ENCODE data around the gene METTL26.

Gene METTL26

DNA sequence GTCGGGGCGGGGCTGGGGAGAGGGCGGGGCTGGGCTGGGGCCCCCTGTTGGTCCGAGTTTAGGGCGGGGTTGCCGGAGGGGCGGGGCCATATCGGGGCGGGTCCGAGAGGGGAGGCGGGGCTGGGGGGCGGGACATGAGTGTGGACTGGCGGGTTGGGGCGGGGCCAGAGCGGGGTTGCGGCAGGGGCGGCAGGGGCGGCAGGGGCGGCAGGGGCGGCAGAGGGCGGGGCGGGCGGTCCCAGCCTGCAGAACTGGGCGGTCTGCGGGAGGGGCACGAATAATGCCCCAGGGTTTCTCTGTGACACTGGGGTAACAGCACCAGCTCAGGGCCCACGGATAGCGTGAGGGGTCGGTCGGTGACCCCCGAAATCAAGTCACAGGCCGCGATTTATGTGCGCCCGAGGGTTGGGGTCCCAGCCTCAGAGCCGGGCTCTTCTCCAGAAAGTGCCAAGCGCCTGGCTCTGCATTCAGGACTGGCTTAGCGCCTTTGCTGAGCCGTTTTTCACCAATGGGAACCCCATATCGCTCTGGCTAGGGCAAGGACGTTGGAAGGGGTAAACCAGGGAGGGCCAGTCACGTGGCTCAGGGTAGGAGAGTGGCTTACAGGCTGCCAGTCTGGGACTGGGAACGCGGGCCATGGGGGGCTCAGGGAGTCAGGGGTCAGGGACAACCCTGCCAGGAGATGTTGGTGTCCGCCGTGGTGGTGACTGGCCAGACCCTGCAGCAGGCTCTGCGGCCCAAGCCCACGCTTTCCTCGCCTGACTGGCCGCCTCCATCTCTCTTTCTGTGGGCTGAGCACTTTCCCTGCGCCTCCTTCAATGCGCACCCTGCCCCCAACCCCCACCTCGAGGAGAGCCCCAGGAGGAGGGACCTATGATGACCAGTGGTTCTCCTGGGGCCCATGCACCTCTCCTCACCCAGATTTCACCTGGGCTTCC, 1.2 kb upstream of the METTL26 start:
- DNase-seq, result no peak

- no peak for DNase-seq
Measured at GRCh38 chr16:635573-636205, 416 bp downstream of the METTL26 start.

GRCh38 chr16:634996-635395, 1.1 kb downstream of the METTL26 start:
- no peak for DNase-seq

DNA sequence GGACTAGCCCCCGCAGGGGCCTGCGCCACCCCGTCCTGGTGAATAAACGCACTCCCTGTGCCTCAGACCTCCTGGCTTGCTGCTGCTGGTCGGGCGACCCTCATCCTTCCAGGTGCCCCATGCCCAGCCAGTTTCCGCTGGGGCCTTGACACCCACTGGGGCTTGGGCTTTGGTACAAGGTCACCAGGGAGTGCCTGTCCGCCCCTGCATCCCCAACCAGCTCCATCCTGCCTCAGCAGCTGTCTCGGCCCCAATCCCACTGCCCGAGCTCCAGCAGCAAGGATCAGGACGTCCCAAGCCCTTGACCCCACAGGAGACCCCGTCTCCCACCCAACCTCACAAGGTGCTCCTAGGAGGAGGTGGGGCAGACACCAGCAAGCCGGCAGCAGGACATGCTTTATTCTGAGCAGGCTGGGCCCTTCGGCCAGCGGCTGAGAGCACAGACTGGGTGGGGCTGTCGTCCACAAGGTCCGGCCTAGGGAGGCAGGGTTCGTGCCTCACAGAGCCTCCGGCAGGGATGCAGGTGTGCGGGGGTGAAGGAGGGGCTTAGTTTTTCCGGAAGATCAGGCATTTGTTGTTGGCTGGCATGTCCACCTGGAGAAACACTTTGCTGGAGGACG, 1.9 kb downstream of the METTL26 start:
- DNase-seq, result no peak

DNA sequence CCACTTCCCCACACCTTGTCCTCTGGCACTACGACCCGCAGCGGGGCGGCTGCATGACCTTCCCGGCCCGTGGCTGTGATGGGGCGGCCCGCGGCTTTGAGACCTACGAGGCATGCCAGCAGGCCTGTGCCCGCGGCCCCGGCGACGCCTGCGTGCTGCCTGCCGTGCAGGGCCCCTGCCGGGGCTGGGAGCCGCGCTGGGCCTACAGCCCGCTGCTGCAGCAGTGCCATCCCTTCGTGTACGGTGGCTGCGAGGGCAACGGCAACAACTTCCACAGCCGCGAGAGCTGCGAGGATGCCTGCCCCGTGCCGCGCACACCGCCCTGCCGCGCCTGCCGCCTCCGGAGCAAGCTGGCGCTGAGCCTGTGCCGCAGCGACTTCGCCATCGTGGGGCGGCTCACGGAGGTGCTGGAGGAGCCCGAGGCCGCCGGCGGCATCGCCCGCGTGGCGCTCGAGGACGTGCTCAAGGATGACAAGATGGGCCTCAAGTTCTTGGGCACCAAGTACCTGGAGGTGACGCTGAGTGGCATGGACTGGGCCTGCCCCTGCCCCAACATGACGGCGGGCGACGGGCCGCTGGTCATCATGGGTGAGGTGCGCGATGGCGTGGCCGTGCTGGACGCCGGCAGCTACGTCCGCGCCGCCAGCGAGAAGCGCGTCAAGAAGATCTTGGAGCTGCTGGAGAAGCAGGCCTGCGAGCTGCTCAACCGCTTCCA, 2.6 kb downstream of the METTL26 start:
- no peak for DNase-seq

- DNase-seq, result no peak
Measured at GRCh38 chr16:632486-633335, 3.4 kb downstream of the METTL26 start.

- no peak for DNase-seq
Measured at GRCh38 chr16:631808-632358, 4.2 kb downstream of the METTL26 start.

DNA sequence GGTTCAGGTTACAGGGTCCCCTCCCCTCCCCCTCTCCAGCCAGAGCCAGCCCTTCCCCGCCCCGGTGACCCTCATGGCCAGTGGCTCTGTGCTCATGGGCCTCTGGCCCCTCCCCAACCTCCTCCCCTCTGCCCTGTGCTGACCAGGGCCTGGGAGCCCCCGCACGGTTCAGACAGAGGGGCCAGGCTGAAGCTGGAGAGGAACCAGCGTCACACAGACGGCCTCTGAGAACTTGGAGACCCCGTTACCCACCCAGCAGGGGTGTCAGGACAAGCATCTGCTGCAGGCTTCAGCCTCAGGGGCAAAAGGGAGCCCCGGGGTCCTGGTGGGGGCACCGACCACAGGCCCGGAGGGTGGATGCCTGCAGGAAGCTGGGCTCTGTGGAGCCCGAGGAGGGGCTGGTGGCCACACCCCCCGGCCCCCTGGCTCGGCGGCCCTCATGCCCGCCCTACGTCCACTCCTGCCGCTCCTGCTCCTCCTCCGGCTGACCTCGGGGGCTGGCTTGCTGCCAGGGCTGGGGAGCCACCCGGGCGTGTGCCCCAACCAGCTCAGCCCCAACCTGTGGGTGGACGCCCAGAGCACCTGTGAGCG, 5.2 kb downstream of the METTL26 start, which contains the start of gene WFIKKN1:
Gene WFIKKN1, plus strand, starts transcription at position 171 of the 591 bp plus-strand sequence. Its CDS starts 269 bp downstream, at position 440.
- no peak for DNase-seq

DNA sequence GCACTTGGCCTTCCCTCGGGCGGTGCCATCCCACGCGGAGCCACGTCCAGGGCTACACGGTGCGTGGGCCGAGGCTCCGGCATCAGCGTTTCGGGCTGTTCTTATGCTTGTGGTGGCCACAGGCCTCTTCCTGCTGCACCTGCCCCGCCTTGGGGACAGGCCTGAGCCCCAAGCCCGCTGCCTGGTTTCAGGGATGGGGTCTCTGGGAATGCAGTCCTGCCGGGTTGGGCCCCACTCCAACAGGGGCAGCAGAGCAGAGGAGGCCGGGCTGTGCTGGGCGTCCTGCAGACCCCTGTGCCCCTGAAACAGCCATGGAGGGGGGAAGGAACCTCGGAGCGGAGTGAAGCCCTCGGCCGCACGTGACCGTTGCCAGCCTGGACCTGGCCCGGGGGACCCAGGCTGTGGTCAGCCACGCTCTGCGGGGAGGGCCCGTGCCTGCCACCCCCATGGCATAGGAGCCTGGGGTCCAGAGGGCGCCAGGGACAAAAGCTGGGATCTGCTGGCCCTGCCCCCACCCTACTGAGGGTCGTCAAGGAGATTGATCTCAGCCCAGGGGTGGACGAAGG, 5.8 kb downstream of the METTL26 start:
- no peak for DNase-seq

DNA sequence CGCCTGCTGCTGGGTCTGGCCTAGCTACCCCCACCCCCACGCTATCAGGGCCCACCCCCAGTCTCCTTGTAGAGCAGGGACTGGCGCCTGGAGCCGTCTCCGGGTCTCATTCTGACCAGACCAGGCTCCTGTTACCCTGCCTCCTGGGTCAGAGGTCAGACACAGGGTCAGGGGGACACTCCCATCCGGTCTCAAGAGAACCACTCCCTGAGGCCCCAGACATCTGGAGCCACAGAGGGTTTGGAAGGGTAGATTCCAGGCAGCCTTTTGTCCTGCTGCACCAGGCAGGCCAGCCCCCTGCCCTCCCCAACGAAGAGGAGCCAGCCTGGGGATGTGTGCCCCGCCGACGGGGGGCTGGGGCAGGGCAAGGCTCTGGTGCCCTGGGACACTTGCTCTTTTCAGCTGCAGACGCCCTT, 6.3 kb downstream of the METTL26 start:
- no peak for DNase-seq

DNA sequence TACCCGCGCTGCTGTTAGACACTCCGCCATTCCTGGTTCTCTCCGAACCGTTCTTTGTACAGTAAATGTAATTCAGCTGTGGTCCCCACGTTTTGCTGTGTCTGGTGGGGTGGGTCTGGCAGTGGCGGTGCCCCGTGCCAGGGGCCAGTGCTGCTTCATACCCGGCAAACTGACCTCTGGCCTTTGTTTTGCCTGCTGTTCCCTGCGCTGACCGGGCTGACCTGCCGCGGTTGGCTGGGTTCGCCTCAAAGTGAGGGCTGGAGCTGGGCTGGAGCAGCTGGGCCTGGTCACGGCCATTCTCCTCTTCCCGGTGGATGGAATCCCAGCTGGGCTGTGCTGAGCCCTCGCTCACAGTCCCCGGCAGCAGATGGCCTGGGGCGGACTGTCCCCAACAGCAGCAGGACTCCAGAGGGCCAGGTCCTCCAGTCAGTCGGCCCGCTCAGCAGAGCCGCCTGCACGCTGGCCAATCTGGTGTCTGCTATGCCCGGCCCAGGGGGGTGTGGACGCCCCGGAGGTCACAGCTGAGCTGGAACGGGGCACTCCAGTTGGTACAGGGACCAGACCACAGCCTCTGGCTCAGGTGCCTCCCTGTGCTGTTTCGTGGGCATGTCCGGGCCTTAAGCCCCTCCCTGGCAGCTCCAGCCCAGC, 6.8 kb downstream of the METTL26 start:
- DNase-seq, result no peak

- DNase-seq, result no peak
Measured at GRCh38 chr16:628321-629061, 7.6 kb downstream of the METTL26 start.

DNA sequence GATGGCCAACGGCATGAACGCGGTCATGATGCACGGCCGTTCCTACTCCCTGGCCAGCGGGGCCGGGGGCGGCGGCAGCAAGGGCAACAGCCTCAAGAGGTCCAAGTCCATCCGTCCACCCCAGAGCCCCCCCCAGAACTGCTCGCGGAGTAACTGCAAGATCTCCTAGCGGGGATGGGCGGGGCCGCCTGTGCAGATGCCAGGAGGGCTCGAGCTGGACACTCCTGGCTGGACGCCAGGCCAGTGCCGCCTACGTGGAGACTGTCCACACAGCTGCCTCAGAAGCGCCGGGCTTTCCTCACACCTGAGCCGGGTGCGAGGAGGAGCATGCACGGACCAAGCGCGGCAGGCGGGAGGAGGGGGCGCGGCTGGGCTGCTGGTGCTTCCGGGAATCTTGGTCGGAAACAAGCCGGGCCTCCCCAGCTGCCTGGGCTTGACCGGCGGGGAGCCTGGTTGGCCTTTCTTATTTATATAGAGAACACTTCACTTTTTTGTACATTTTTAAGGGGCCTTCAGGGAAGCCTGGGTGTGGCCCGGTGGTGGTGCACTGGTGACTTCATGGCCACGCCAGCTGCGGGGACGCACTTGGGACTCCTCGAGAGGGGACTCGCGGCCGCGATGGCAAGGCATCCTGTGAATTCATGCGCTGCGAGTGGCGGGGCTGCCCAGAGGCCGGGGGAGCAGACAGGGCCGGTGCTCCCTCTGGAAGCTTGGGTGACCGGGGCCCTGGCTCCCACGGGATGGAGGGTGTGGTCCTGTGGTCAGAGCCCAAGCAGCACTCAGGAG, 8.5 kb downstream of the METTL26 start:
- DNase-seq, result no peak

DNA sequence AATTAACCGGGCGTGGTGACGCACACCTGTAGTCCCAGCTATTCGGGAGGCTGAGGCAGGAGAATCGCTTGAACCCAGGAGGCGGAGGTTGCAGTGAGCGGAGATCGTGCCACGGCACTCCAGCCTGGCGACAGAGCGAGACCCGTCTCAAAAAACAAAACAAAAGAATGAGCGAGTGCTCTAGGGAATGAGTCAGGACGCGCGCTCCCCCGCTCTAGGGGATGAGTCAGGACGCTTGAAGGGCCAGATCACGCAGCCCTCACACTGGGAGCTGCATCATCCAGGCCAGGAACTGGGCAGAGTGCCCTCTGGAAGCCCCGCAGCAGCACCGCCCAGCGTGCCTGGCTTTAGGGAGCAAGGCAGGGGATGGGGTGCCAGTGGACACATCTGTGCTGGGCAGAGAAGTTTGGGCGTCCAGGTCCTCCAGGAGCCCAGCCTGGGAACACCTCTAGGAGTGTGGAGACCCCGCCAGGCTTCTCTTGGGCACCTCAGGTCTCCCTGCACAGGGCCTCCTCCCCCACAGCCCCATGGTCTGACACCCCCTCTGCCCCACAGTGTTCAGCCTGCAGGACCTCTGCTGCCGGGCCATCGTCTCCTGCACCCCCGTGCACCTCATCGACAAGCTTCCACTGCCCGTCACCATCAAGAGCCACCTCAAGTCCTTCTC, 9.2 kb downstream of the METTL26 start:
- no peak for DNase-seq

GRCh38 chr16:625977-626765, 9.9 kb downstream of the METTL26 start:
- DNase-seq, result no peak

DNA sequence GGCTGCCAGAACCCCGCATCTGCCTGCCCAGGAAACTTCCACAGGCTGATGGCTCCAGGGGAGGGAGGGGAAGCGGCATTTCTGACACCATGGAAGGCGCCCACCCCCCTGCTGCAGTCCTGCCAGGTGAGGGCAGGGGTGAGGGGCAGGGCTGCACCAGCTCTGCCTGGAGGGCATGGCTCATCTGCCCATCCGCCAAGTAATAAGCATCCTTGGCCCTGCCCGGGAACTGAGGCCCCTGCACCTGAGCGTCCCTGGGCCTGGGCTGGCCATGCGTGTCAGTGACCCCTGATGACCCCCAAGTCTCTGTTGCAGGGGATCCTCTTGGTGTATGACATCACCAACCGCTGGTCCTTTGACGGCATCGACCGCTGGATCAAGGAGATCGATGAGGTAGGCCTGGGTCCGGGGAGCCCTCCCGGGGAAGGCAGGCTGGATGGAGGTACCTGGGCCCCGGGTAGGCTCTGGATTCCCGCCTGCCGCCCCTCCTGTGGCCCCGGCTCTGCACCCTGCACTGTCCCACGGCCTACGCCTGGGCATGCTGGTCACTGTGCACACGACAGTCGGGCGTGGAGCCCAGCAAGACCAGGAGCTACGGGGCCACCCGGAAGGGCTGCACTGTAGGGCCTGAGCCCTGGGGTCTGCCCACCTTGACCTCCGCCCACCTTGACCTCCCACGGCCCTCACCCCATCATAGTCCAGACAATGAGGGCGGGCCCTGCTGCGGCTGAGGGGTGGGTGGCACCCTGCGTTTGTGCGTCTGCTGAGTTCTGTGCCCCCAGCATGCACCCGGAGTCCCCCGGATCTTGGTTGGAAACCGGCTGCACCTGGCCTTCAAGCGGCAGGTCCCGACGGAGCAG, 10.8 kb downstream of the METTL26 start:
- DNase-seq, result no peak
